ENCODE results near the gene ACTRT1.

The ACTRT1 gene

DNA sequence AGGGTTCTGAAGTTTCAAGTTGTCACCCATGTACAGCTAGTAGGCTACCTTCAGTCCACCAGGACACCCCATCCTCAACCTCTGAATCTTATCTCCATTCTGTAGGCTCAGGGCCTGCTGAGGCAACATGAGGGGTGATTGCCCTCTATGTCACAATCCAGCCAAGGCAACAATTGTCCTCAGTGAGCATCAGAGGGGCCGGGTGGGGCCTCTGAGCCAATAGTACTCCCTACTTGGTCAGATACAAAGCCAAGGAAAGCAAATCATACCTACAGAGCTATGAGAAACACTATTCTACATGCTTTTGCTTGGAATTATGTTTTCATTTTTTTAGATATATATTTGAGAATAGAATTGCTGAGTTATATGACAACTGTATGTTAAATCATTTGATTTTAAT, at the start of gene ACTRT1:
Gene ACTRT1, minus strand, starts transcription at position 101 of the 400 bp plus-strand sequence. CDS start 197 bp downstream, outside the sequence.
- no peak within 1 kb of the TSS for H3K4me3 ChIP-seq (ENCODE audit: low read length)
- TF ChIP-seq, protein P1, sequence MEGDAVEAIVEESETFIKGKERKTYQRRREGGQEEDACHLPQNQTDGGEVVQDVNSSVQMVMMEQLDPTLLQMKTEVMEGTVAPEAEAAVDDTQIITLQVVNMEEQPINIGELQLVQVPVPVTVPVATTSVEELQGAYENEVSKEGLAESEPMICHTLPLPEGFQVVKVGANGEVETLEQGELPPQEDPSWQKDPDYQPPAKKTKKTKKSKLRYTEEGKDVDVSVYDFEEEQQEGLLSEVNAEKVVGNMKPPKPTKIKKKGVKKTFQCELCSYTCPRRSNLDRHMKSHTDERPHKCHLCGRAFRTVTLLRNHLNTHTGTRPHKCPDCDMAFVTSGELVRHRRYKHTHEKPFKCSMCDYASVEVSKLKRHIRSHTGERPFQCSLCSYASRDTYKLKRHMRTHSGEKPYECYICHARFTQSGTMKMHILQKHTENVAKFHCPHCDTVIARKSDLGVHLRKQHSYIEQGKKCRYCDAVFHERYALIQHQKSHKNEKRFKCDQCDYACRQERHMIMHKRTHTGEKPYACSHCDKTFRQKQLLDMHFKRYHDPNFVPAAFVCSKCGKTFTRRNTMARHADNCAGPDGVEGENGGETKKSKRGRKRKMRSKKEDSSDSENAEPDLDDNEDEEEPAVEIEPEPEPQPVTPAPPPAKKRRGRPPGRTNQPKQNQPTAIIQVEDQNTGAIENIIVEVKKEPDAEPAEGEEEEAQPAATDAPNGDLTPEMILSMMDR (conservative IDR thresholded peaks at IDR 0.05; ENCODE audit: low read length): no peak
- DNase-seq (ENCODE audit: low read depth): no peak

GRCh38 chrX:128078545-128078944, 26.3 kb upstream of the ACTRT1 start:
- TF ChIP-seq, protein P1 (conservative IDR thresholded peaks at IDR 0.05; ENCODE audit: low read length): no peak
- no peak overlapping the region for H3K4me3 ChIP-seq (ENCODE audit: low read length)
- DNase-seq (ENCODE audit: low read depth): no peak

- DNase-seq (ENCODE audit: low read depth): no peak
Measured at GRCh38 chrX:128057421-128057820, 5.2 kb upstream of the ACTRT1 start.

DNA sequence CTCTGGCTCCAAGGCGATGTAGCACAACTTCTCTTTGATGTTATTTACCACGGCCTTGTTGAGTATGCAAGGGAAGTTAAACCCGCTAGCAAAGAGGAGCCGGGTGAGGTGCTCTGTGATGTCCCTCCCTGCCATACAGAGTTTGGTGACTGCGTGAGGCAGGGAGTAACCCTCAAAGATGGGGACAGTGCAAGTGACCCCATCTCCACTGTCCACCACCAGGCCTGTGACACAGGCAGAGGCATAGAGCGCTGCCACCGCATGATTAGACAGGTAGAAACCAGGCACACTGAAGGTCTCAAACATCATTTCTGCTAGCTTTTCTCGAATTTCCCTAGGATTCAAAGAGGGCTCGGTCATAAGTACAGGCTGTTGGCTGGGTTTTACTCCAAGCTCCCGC, 677 bp downstream of the ACTRT1 start:
- TF ChIP-seq, protein P1 (conservative IDR thresholded peaks at IDR 0.05; ENCODE audit: low read length): no peak
- H3K4me3 ChIP-seq (ENCODE audit: low read length): no peak overlapping the region
- DNase-seq (ENCODE audit: low read depth): no peak

More at GRCh38 chrX:128057421-128057820, 5.2 kb upstream of the ACTRT1 start:
- TF ChIP-seq, protein P1 (conservative IDR thresholded peaks at IDR 0.05; ENCODE audit: low read length): no peak
- H3K4me3 ChIP-seq (ENCODE audit: low read length): no peak overlapping the region

- H3K4me3 ChIP-seq (ENCODE audit: low read length): no peak overlapping the region
- DNase-seq (ENCODE audit: low read depth): no peak
- TF ChIP-seq, protein P1 (conservative IDR thresholded peaks at IDR 0.05; ENCODE audit: low read length): no peak
Measured at GRCh38 chrX:128035318-128035717, 16.9 kb downstream of the ACTRT1 start.

- H3K4me3 ChIP-seq (ENCODE audit: low read length): no peak overlapping the region
- DNase-seq (ENCODE audit: low read depth): no peak
- TF ChIP-seq, protein P1 (conservative IDR thresholded peaks at IDR 0.05; ENCODE audit: low read length): no peak
Measured at GRCh38 chrX:128021566-128021965, 30.6 kb downstream of the ACTRT1 start.

DNA sequence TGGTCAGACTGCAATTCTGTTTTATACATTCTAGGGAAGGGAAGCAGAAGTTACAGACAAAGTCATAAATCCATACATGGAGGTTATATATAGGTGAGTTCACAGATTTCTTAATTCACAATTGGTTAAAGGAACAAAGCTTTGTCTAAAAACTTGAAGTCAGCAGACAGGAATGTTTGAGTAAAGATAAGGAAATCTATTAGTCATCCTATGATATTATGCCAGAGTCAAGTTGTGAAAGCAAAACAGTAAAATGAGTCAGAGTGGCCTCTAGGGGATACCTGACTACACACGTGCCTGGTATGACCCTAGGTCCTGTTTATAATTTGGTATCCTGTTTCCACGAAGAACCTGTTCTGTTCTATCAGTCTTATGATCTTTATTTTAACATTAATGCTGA, 31.5 kb downstream of the ACTRT1 start:
- H3K4me3 ChIP-seq (ENCODE audit: low read length): no peak overlapping the region
- TF ChIP-seq, protein P1 (conservative IDR thresholded peaks at IDR 0.05; ENCODE audit: low read length): no peak
- DNase-seq (ENCODE audit: low read depth): no peak

All from AG10803 (cell line).